Activated T-cell treated with anti-CD3 and anti-CD28 coated beads, Interleukin-2, amount 50 U/mL, for 48 hours (primary cell): ENCODE measurements around the gene VDR.
A peak's percentile ranks its signal among the peaks of the same experiment; 100 is the strongest.

Experiments used
- DNase-seq, 2 experiments: peaks; one replicate each; pipeline ENCODE4 v3.0.0-alpha.2; 2020

VDR gene

GRCh38 chr12:47808574-47809365, 96.0 kb downstream of the VDR start:
- DNase-seq: peak; percentile 80 to 83

- DNase-seq: peak; percentile 84 to 86
Observed at GRCh38 chr12:47808050-47808449, 96.7 kb downstream of the VDR start.

GRCh38 chr12:47807338-47807737, 97.5 kb downstream of the VDR start:
- DNase-seq: no peak

- no peak for DNase-seq
Observed at GRCh38 chr12:47805417-47805816, 99.4 kb downstream of the VDR start.

GRCh38 chr12:47804171-47804570, 100.6 kb downstream of the VDR start:
- DNase-seq: no peak

GRCh38 chr12:47803191-47803875, 101.5 kb downstream of the VDR start:
- DNase-seq: no peak

GRCh38 chr12:47802312-47802711, 102.5 kb downstream of the VDR start:
- no peak for DNase-seq

GRCh38 chr12:47801904-47802246, 102.9 kb downstream of the VDR start:
- DNase-seq: no peak

- DNase-seq: no peak
Observed at GRCh38 chr12:47801170-47801903, 103.5 kb downstream of the VDR start.

- DNase-seq: no peak
Observed at GRCh38 chr12:47800582-47800981, 104.2 kb downstream of the VDR start.

- DNase-seq: no peak
Observed at GRCh38 chr12:47799357-47799955, 105.3 kb downstream of the VDR start.

GRCh38 chr12:47798382-47798948, 106.3 kb downstream of the VDR start:
- DNase-seq: no peak

- no peak for DNase-seq
Observed at GRCh38 chr12:47797441-47797840, 107.4 kb downstream of the VDR start.

GRCh38 chr12:47795814-47796411, 108.9 kb downstream of the VDR start:
- no peak for DNase-seq

GRCh38 chr12:47795121-47795813, 109.5 kb downstream of the VDR start:
- DNase-seq: no peak

- no peak for DNase-seq
Observed at GRCh38 chr12:47794679-47795078, 110.1 kb downstream of the VDR start.

- no peak for DNase-seq
Observed at GRCh38 chr12:47793015-47793681, 111.6 kb downstream of the VDR start.

- DNase-seq: no peak
Observed at GRCh38 chr12:47791874-47792273, 112.9 kb downstream of the VDR start.
